Activated CD4-positive, alpha-beta T cell treated with anti-CD3 and anti-CD28 coated beads, Interleukin-2, Interleukin-4, amounts not matched to agents 100 ng/mL and 50 ng/mL, durations not matched to agents 16 hours and 8 hours (primary cell): ENCODE data around the gene RAD51B.
"Not testable (repeated sequence)": the region's sequence is repeated elsewhere in the genome, so short reads cannot be mapped to it uniquely, and the experiment has no call there.

ENCODE experiments used
- DNase-seq: peaks from one replicate; pipeline ENCODE4 v3.0.0-alpha.2; 2020; ENCODE audit warnings: low spot score

Gene RAD51B

GRCh38 chr14:68302938-68303337 lies 483.4 kb downstream of the RAD51B start:
- not testable (repeated sequence) for DNase-seq

DNA sequence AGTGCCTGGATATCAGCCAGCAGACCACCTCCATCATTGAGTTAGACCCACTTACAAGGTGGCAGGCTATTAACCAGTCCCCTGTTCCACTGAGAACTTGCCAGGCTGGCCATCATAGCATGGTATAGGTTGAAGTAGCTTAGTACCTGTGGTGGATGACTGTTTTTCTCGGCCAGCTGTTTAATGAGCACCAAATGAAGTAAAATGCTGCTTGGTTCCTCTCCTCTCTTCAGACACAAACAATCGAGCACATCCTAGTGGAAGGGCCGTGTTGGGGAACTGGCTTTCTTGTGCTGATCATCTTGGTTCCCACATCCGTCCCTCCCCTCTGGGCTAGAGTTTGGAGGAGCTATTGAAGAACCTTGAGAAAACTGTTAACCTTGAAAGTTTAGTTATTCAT lies 486.2 kb downstream of the RAD51B start:
- DNase-seq = no peak

DNA sequence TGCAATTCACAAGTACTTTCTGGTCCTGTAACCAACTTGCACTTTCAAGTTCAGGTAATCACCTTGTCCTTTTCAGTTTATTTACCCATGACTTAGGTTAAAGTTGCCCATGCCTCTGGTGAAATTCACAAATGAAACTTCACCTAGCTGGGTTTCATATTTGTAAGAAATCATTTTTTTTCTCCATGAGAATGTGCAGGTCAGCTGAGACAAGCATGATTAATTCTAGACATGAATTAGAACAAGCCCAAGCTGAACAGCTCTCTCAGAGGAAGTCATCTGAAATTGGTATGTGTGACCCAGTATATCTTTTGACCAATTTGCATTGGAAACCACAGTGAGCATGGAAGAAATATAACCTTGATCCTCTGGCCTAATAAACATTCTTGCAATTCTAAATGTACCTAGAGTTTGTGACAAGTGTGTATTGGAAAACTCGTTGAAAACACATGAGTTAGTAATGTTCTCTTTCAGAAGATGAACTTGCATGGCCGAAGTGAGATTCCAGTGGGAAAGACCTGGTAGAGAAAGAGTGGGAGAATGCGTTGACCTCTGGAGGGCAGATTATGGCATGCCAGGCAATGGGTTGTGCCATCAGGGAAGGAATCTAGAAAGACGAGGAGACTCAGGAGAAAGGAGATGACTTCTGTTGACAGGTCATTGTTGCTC lies 486.8 kb downstream of the RAD51B start:
- DNase-seq = no peak

- no peak for DNase-seq
These were observed 487.6 kb downstream of the RAD51B start for GRCh38 chr14:68306934-68307789.

GRCh38 chr14:68307790-68308168 lies 488.2 kb downstream of the RAD51B start:
- no peak for DNase-seq

DNA sequence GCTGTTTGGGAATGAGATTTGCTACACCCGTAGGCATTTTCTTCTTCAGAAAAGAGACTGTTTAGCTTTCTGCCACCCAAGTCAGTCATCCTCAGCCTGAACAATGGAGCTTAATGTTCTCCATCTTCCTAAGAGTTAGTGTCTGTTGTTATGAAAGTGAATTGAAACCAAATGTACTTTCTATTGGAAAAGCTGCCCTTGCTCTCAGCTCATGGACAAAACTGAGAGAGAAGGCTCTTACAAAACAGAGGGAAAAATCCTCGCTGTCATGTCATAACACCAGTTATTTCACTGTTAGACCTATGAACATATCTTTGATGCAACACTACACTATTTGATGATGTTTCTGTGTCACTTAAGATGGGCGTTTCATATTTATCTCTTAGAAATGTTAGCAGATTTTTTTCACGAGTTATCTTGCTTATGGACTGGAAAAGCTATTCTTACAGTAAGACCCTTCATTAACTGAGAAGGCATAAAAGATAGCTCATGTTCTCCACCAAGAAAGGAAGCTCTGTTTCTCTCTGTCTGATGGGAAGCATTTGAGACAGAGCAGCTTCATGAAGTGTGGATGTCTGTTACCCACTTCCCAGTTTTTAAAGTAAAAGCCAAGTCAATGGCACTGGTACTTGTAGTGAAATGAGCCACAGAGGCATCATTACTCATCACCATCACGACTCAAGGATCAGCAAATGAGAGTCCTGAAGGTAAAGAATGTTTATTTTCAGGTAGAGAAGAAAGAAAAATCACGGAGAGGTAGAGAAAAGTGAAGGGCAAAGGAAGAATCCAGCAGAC lies 489.3 kb downstream of the RAD51B start:
- no peak for DNase-seq

DNA sequence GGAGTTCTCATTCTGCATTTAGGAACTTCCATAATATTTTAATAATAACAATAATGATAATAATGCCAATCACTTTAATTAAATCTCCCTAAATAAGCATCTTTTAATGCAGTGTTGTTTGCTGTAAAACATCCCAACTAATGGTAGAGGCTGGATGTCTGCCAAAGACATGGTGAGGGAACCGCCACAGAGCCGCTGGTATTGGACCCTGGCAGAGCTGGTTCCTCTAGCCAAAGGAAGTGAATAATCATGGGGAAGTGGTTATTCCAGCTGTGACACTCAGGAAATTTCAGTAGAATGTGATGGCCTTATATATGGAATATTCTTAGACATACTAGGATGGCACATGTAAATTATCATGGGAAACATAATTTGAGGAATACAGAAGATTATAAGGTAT lies 490.0 kb downstream of the RAD51B start:
- no peak for DNase-seq

GRCh38 chr14:68312300-68312699 lies 492.7 kb downstream of the RAD51B start:
- no peak for DNase-seq

GRCh38 chr14:68312884-68313610 lies 493.5 kb downstream of the RAD51B start:
- DNase-seq = peak; percentile 56

- no peak for DNase-seq
These were observed 495.1 kb downstream of the RAD51B start for GRCh38 chr14:68314642-68315041.

DNA sequence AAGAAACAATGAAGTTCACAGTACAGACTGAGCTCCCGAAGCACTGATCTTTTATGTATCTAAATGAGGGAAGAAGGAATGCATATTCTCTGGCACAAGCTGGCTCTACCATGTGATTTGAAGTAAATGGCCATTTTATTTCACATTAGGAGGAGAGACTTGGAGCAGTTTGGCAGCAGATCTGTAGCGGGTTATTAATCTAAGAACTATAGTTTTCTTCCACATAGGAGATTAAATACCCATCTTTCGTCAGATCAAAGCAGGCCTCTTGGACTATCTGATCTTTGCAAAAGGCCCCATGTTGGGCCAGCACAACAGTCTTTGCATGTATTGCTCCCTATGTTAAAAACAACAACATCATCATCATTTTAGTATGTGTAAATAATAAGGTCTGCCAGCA lies 495.5 kb downstream of the RAD51B start:
- DNase-seq = no peak

GRCh38 chr14:68316078-68316868 lies 496.7 kb downstream of the RAD51B start:
- no peak for DNase-seq

DNA sequence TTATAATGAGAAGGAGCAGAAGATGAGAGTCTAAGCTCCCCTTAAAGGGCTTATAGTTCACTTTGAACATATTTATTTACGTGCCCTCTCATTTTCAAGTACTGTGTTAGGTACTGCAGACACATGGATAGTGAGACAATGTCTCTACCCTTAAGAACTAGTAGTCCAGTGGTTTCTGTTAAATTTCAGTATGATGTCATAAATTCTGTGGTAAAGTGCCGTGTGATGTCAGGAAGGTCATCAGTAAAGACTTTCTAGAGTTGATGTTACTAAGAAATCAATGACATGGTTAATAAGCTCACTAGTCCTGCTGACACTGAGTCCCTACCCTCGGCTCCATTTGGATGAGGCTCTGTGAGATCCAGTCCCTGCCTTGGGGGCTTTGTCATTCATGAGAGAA lies 497.7 kb downstream of the RAD51B start:
- no peak for DNase-seq

- DNase-seq = no peak
These were observed 499.2 kb downstream of the RAD51B start for GRCh38 chr14:68318828-68319227.

DNA sequence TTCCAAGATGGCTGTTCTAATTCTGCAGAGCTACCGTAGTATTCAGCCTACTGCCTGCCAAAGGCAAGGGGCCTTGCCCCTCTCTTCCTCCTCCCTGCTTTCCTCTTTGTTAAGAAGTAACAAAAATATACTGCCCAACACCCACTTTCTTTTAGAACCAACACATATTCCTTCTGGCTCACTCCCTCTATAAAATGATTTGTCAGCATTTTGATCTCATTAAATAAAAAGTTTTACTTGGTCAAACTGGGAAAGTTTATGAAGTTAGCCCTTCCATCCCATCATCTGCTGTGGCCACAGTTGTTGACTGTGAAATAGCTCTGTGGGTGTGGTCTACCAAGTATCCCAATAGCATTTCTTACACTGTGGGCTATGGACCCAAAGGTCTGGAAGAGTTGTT lies 500.9 kb downstream of the RAD51B start:
- no peak for DNase-seq

DNA sequence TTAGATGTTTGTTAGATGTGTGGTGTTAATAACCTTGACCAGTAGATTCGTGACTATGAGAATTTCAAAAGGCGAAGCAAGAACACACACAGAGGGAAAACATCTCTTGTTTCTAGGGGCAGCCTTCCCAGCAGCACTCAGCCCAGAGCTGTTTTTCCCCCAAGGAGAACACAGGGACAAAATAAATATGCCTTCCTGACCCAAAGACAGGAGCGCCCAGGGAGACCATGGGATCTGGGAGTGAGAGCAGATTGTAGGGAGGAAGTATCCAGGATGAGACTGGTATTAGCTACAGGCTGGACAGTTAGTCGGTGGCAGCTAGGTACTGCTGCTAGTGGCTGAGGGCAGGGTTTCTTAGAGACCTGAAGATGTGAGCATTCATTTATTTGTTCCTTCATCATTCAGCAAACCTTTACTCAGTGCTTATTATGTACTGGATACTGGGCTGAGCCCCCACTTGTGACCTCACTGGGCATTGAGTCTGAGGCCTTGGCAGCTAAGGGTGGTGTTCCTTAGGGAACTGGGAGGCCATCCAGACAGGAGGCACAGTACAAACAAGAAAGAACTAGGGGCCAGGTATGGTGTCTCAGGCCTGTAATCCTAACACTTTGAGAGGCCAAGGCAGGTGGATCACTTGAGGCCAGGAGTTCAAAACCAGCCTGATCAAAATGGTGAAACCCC lies 503.5 kb downstream of the RAD51B start:
- no peak for DNase-seq

DNA sequence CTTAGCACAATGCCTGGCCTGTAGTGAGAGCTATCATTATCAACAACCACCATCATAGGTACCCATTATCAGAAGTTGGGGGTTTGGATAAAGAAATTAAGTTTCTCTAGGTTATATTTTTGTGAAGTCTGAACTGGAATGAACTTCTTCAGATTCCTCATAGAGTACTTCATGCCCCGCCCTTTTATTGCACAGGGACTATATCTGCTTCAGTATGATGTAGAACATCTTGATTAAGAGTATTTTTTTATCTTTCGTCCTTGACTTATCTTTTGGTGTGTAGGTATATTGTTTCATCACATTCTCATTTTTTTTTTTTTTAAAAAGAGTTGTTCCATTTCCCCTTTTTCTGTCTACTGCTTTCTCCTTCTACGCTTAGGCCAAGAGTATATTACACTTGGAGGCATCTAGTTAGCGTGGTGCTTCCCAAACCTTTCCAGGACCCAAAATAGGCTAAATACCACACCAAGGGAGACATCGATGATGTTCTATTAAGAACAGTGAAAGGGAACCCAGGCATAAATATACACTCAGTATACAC lies 505.8 kb downstream of the RAD51B start:
- DNase-seq = no peak

- no peak for DNase-seq
These were observed 507.7 kb downstream of the RAD51B start for GRCh38 chr14:68327231-68327630.

- DNase-seq = no peak
These were observed 508.9 kb downstream of the RAD51B start for GRCh38 chr14:68328509-68328908.

DNA sequence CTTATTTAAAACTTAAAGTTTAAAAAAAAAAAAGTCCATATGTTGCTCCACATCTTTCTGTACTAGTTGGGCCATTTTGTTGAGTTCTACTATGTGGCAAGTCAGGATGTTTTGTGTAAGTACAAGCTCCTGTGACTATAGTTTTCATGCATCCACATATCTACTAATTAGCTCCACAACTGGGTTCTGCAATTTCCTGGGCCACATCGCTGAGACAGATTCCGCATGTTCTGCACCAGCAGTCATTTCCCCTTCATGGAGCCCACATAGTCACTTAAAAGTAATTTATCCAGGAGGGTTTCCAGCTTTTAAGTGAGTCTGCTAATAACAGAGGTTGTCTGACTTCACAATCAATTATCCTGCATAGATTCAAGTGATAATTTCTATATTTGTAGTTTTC lies 511.8 kb downstream of the RAD51B start:
- DNase-seq = no peak
